KG1 (cell line): ENCODE results near the gene ELL2.
"Not testable (repeated sequence)": the region's sequence is repeated elsewhere in the genome, so short reads cannot be mapped to it uniquely, and the experiment has no call there.

Experiments used
- DNase-seq: peaks from one replicate; lab custom pipeline; 2025; lab: John Stamatoyannopoulos, UW

ELL2 gene

GRCh38 chr5:95880081-95880926 is 81.3 kb downstream of the ELL2 start:
- DNase-seq, result no peak

- no peak for DNase-seq
Observed at GRCh38 chr5:95879661-95880060, 82.0 kb downstream of the ELL2 start.

DNA sequence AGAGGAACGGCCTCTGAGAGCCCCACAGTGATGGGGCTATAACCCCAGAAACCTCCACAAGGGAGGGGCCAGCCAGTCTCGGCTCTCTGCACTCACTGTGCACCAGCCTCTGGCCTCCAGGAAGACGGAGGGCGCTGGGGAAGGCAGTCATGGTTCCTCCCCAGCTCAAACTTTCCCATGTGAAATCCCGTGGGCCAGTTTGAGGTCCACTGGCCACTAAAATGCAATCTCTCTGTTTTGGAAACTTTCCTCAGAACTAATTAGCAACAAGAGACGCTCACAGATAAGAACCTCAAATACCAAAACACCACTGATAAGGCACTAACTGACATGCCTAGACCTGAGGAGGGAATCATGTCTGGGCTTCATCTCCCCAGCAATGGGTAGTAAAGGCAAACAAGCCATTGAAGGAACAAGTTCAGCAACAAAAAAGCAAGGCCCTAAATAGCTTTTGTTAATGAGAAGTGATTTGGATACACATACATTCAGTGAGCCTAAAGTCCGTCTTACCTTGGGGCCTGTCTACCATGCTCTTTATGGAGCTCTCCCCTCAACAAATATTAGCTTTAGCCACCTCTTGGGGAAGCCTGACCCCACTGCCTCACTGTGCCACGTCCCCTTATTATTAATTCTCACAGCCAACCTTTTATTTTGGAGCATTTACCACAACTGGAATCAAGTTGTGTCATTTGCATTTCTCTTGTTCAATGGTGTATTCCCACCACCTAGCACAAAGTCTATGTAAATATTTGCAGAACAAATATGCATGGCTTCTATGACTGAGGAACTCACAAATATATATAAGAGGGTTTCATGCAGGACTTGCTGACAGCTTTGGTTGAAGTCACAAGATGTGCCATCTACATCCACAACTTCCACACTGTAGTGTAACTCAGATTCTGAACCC is 83.0 kb downstream of the ELL2 start:
- no peak for DNase-seq

- no peak for DNase-seq
Observed at GRCh38 chr5:95876782-95877181, 84.9 kb downstream of the ELL2 start.

- no peak for DNase-seq
Observed at GRCh38 chr5:95874246-95874645, 87.4 kb downstream of the ELL2 start.

- DNase-seq, result no peak
Observed at GRCh38 chr5:95873351-95873750, 88.3 kb downstream of the ELL2 start.

DNA sequence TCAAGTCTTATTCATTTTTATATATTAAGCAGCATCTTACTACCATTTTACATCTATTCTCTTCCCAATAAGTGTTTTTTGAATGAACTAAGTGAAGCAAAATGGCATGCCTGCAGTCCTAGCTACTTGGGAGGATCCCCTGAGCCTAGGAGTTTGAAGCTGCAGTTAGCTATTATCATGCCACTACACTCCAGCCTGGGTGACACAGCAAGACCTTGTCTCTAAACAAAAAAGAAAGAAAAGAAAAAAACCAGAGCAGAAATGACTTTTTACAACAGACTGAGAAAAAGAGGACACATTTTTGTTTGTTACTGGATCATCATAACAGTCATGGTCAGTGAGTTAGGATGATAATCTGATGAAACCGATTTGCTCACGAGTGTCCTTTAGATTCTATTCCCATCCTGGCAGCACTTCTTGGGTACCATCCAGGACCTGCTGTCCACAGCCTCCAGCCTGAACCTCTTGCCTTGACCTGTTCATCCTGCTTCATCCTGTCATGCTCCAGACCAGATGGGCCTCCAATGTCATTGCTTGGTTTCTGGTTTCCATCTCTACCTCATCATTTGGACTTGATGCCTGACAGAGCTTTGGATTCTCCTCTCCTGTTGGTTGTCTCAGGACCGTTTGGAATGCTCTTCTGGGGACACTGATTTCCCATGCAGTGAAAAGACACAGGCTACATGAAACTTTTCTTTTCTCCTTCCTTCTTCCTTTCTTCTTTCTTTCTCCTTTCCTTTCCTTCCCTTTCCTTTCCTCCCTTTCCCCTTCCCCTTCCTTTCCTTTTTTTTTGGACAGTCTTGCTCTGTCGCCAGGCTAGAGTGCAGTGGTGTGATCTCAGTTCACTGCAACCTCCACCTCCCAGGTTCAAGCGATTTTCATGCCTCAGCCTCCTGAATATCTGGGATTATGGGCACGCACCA is 89.0 kb downstream of the ELL2 start:
- DNase-seq, result no peak

DNA sequence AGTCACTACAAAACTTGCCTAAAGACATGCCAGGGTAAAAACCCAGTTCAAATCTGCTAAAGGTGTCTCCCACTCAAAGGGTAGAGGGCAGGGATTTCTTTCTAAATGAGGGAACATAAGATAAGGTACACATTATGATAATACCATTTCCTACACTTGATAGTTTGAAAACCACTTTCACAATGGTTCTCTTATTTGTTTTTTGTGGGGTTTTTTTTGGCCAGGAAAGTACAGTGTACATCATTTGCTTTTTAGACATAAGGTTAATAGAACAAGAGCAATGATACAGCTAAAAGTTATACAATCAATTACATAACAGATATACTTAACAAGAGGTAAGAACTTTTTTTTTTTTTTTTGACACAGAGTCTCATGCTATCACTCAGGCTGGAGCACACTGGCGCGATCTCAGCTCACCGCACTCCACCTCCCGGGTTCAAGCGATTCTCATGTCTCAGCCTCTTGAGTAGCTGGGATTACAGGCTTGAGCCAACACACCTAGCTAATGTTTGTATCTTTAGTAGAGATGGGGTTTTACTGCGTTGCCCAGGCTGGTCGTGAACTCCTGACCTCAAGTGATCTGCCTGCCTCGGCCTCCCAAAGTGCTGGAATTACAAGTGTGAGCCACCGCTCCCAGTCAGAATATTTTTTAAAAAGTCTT is 90.4 kb downstream of the ELL2 start:
- no peak for DNase-seq

DNA sequence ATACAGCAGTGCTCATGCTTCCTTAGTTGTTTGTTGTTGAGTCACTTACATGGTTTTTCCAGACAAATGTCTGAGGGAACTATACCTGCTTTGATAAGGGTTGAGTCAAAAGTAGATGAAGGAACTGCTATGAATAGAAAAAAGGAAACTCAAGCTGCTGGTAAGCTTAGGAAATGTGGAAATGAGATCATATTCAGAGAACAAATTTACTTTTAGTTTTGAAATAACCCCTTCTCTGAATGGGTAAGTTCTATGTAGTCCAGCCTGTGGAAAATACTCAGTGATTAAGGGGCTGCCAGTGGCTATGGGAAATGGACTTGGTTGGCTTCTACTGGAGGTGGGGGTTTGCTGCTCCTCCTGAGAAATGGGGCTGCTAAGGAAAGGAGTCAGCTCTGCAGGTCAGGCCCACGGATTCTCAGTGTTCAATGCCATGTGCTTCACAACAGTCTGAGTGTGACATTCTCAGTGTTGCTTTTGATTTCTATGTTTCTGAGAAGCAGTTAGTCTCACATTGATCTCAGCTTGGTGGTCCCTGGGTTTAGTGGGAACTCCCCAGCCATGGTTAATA is 91.5 kb downstream of the ELL2 start:
- no peak for DNase-seq

DNA sequence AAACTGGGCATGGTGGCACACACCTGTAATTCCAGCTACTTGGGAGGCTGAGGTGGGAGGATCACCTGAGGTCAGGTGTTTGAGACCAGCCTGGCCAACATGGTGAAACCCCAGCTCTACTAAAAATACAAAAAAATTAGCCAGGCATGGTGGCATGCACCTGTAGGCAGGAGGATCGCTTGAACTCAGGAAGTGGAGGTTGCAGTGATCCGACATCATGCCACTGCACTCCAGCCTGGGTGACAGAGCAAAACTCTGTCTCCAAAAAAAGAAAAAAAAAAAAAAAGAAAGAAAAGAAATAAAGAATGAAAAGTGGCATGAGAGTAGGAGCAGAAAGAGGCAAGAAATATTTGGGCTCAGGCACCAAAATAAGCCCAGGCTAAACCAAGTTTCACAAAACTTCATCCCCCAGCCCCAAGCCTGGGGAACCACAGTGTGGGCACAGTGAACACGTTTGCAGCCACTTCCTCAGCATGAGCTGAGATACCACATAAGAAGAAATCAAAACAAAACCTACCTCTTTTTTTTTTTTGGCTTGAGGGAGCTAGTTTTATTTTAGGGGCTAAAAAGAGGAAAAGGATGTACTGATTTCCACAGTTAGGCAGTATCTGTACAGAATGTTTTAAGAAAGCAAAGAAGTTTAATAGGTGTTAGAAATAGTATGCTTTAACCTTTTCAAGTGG is 92.3 kb downstream of the ELL2 start:
- DNase-seq, result not testable (repeated sequence)

GRCh38 chr5:95868136-95868535 is 93.5 kb downstream of the ELL2 start:
- DNase-seq, result no peak

- DNase-seq, result no peak
Observed at GRCh38 chr5:95866435-95867040, 95.1 kb downstream of the ELL2 start.

DNA sequence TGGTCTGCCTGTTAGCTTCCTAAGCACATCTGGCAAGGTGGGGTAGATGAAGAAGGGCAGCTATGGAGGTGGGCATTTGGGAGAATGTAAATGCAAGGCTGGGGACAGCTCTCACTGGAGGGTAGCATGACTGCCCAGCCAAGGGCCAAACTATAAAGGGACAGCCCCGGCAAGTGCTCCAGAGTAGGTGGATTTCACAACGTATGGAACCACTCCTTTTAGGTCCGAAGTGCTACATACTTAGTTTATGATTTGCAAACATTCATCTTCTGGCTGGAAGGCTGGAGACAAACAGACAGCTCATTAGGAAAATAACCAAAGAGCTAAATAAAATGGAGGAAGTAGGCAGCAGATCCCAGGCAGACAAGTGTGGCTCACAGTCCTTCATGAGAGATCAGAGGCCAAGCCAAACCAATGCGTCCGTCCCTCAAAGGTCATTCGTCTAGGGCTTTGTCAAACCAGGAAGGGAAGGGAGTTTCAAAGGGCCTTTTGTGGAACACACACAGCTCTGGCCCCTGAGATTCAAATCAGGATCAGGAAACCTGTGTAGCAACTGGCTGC is 96.6 kb downstream of the ELL2 start:
- DNase-seq, result no peak

GRCh38 chr5:95864456-95864855 is 97.2 kb downstream of the ELL2 start:
- no peak for DNase-seq

GRCh38 chr5:95863383-95863757 is 98.3 kb downstream of the ELL2 start:
- no peak for DNase-seq

- no peak for DNase-seq
Observed at GRCh38 chr5:95862671-95863382, 98.8 kb downstream of the ELL2 start.

GRCh38 chr5:95861864-95862561 is 99.6 kb downstream of the ELL2 start:
- DNase-seq, result no peak

DNA sequence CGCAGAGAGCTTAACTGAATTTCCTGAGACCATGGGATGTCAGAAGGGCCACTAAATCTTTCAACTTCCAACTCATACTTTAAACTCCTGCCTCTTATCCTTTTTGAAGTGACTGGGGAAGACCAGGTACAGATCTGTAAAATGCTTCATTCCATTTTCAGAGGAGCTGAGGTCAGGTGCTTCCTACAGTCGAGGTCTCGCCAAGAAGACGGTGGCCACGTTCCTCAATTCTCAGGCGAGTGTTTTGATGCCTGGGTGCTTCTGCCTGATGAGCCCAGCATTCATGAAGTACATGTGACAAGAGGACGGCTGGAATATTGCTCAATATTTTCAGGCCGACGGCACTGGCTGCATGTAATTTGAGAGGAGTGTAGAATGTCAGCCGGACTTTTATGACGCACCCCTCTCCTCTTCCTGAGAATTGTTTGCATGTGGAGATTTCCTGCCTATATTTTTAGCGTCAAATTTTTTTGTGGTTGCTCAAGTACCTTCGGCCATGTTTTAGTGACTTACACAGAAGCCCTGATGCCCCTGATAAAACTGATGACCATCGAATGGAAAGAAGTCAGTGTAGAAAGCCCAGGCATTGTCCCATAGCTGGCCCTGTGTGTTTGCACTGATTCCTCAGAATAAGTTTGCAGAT is 100.3 kb downstream of the ELL2 start:
- DNase-seq, result no peak
